Measurements from ENCODE around the gene ABLIM1. TPM values are rescaled to one million over a fixed set of nuclear protein-coding genes. Genes with fewer than 3 reads are reported as not detected.

ABLIM1 gene
- total RNA-seq, 1 experiment from 2014 or later, result 274 TPM

- ATAC-seq (0 out of 2 replicates have a peak, but pooled peaks have one; percentile 32), DNase-seq (ENCODE audit: low read depth, low spot score) (no peak)
- Histone ChIP-seq H3K27me3 (ENCODE audit: control insufficient read depth, insufficient read depth, low read length) (no peaks in the 10 kb centered on the region), H3K4me1 (ENCODE audit: control insufficient read depth, insufficient read depth, low read length) (peaks cover 74% of the 10 kb centered on the region), H3K4me3 (ENCODE audit: low read depth in 2 of 2, low read length in 2 of 2) (no peak overlapping the region), H3K36me3 (ENCODE audit: control insufficient read depth, insufficient read depth, low read length) (no peaks in the 10 kb centered on the region; the same call in 1 of the 2 replicates), H3K27ac (ENCODE audit: low read length) (peak overlapping the region; percentile 51), H3K9me3 (ENCODE audit: control insufficient read depth, insufficient read depth, low read depth, low read length) (no peaks in the 10 kb centered on the region)
- in situ Hi-C loops (cut with HindIII; ENCODE audit: low pct_unique_long_range_greater_than_20kb, low sequenced_read_pairs) (no loop called here), intact Hi-C loops (cut with micrococcal nuclease; ENCODE audit: unreplicated experiment) (no loop called here)
- BruUV-seq (replicated peaks), result no TSS peak
- TF ChIP-seq REST (IDR thresholded peaks at IDR 0.05; ENCODE audit: insufficient read depth in 1 of 2, low read depth in 2 of 2, low read length in 1 of 2) (no peak), POLR2AphosphoS5 (IDR thresholded peaks at IDR 0.05; ENCODE audit: low read depth, low read length) (0 out of 2 replicates have a peak, but pooled peaks have one; percentile 22)
- CTCF ChIA-PET, result interaction anchor here (0.7 kb wide), 1 partner anchor 15 kb away, joined by 6 read pairs; no protein-coding TSS in a partner anchor
- POLR2A ChIA-PET, result no interaction called here
These were observed 42.0 kb downstream of the ABLIM1 start for GRCh38 chr10:114616103-114616502.

DNA sequence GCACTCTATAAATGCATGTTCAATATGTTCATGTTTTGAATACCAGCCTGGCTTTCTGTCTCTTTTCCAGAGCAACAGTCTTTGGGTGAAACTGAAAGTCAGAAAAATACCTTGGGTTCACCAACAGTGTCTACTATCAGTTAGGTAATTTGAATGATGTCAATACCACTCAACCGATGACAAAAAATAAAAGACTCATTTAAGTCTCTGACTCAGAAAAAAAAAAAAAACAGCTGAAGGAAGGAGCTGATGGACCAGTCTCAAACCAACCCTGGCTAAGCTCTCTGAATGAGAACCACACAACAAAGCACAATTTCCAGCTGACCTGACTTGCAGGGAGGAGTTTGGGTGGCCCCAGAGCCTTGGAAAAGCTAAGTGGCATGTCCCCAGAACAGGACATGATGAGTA lies 42.5 kb downstream of the ABLIM1 start:
- Histone ChIP-seq H3K4me3 (ENCODE audit: low read depth in 2 of 2, low read length in 2 of 2) (no peak overlapping the region), H3K9me3 (ENCODE audit: control insufficient read depth, insufficient read depth, low read depth, low read length) (no peaks in the 10 kb centered on the region), H3K27me3 (ENCODE audit: control insufficient read depth, insufficient read depth, low read length) (no peaks in the 10 kb centered on the region), H3K27ac (ENCODE audit: low read length) (peak overlapping the region; percentile 62), H3K4me1 (ENCODE audit: control insufficient read depth, insufficient read depth, low read length) (peaks cover 73% of the 10 kb centered on the region), H3K36me3 (ENCODE audit: control insufficient read depth, insufficient read depth, low read length) (no peaks in the 10 kb centered on the region; the same call in 1 of the 2 replicates)
- DNase-seq (ENCODE audit: low read depth, low spot score) (no peak), ATAC-seq (no peak)
- no peak for TF ChIP-seq POLR2AphosphoS5 (IDR thresholded peaks at IDR 0.05; ENCODE audit: low read depth, low read length)
- TF ChIP-seq TCF7L2 (IDR thresholded peaks at IDR 0.05; ENCODE audit: low read depth, low read length), result no peak
- no peak for TF ChIP-seq SIN3A (IDR thresholded peaks at IDR 0.05; ENCODE audit: borderline replicate concordance, insufficient read depth, low read depth, low read length)
- TF ChIP-seq, protein P1, sequence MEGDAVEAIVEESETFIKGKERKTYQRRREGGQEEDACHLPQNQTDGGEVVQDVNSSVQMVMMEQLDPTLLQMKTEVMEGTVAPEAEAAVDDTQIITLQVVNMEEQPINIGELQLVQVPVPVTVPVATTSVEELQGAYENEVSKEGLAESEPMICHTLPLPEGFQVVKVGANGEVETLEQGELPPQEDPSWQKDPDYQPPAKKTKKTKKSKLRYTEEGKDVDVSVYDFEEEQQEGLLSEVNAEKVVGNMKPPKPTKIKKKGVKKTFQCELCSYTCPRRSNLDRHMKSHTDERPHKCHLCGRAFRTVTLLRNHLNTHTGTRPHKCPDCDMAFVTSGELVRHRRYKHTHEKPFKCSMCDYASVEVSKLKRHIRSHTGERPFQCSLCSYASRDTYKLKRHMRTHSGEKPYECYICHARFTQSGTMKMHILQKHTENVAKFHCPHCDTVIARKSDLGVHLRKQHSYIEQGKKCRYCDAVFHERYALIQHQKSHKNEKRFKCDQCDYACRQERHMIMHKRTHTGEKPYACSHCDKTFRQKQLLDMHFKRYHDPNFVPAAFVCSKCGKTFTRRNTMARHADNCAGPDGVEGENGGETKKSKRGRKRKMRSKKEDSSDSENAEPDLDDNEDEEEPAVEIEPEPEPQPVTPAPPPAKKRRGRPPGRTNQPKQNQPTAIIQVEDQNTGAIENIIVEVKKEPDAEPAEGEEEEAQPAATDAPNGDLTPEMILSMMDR (IDR thresholded peaks at IDR 0.05), result no peak
- TF ChIP-seq REST (IDR thresholded peaks at IDR 0.05; ENCODE audit: insufficient read depth in 1 of 2, low read depth in 2 of 2, low read length in 1 of 2), result no peak
- no TSS peak for BruUV-seq (replicated peaks)
- ChIA-PET POLR2A (no interaction called here), CTCF (interaction anchor here (0.7 kb wide), 1 partner anchor 15 kb away, joined by 6 read pairs; no protein-coding TSS in a partner anchor)
- intact Hi-C loops (cut with micrococcal nuclease; ENCODE audit: unreplicated experiment), result no loop called here
- in situ Hi-C loops (cut with HindIII; ENCODE audit: low pct_unique_long_range_greater_than_20kb, low sequenced_read_pairs), result no loop called here

Measured in Panc1 (cell line).